ENCODE data around the gene TRIM62. TPM values are rescaled to one million over a fixed set of nuclear protein-coding genes. Genes with fewer than 3 reads are reported as not detected.
A peak's percentile ranks its signal among the peaks of the same experiment; 100 is the strongest.

The TRIM62 gene
- polyA plus RNA-seq, 10 donors, result 5.0 to 7.6 (median 5.9) TPM

- DNase-seq, result no peak
Observed at GRCh38 chr1:33162141-33162540, 19.7 kb downstream of the TRIM62 start.

GRCh38 chr1:33161061-33161681 is 20.7 kb downstream of the TRIM62 start:
- DNase-seq, result peak in 2 of 3 donors; percentile 71 to 86

- DNase-seq, result no peak
Observed at GRCh38 chr1:33159577-33159976, 22.3 kb downstream of the TRIM62 start.

GRCh38 chr1:33158366-33158765 is 23.5 kb downstream of the TRIM62 start:
- DNase-seq, result no peak

GRCh38 chr1:33157131-33157530 is 24.7 kb downstream of the TRIM62 start:
- no peak for DNase-seq

- no peak for DNase-seq
Observed at GRCh38 chr1:33155877-33156538, 25.8 kb downstream of the TRIM62 start.

- DNase-seq, result no peak
Observed at GRCh38 chr1:33153650-33154049, 28.2 kb downstream of the TRIM62 start.

GRCh38 chr1:33152685-33153432 is 29.0 kb downstream of the TRIM62 start:
- DNase-seq, result peak in 1 of 3 donors; percentile 67

GRCh38 chr1:33151116-33151515 is 30.7 kb downstream of the TRIM62 start:
- no peak for DNase-seq

- no peak for DNase-seq
Observed at GRCh38 chr1:33150522-33150921, 31.3 kb downstream of the TRIM62 start.

GRCh38 chr1:33149453-33150190 is 32.2 kb downstream of the TRIM62 start:
- no peak for DNase-seq

- DNase-seq, result no peak
Observed at GRCh38 chr1:33148615-33149014, 33.2 kb downstream of the TRIM62 start.

GRCh38 chr1:33147997-33148314 is 33.9 kb downstream of the TRIM62 start:
- no peak for DNase-seq

GRCh38 chr1:33147275-33147996 is 34.4 kb downstream of the TRIM62 start:
- DNase-seq, result no peak

GRCh38 chr1:33146003-33146402 is 35.8 kb downstream of the TRIM62 start:
- DNase-seq, result no peak

- no peak for DNase-seq
Observed at GRCh38 chr1:33143698-33144097, 38.1 kb downstream of the TRIM62 start.

GRCh38 chr1:33143176-33143575 is 38.7 kb downstream of the TRIM62 start:
- DNase-seq, result peak; percentile 55 to 92 (median 78)

- peak in 1 of 3 donors; percentile 55 for DNase-seq
Observed at GRCh38 chr1:33142483-33143064, 39.3 kb downstream of the TRIM62 start.

- DNase-seq, result no peak
Observed at GRCh38 chr1:33141781-33142180, 40.1 kb downstream of the TRIM62 start.

GRCh38 chr1:33141216-33141615 is 40.6 kb downstream of the TRIM62 start:
- no peak for DNase-seq

All from muscle of back (tissue), 11 donors.